ENCODE data around the gene SLC29A1.

The SLC29A1 gene

DNA sequence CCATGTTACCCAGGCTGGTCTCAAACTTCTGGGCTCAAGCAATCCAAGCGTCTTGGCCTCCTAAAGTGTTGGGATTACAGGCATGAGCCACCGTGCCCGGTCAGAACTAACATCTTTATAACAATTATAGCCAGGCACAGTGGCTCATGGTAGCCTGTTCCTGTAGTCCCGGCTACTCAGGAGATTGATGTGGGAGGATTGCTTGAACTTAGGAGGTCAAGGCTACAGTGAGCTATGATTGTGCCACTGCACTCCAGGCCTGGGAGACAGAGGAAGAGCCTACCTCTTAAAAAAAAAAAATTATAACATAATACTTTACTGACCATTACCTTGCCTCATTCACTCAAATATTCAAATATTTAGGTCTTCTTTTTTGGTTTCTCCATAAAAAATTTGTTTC lies 23.5 kb upstream of the SLC29A1 start:
- Mint-ChIP-seq H3K9me3 (no peaks in the 10 kb centered on the region), H3K27me3 (ENCODE audit: low read depth) (peaks cover 3% of the 10 kb centered on the region), H3K4me1 (peaks cover 40% of the 10 kb centered on the region), H3K27ac (no peak overlapping the region), H3K4me3 (no peak overlapping the region), H3K36me3 (ENCODE audit: low read depth) (no peaks in the 10 kb centered on the region)
- TF ChIP-seq, protein P1, sequence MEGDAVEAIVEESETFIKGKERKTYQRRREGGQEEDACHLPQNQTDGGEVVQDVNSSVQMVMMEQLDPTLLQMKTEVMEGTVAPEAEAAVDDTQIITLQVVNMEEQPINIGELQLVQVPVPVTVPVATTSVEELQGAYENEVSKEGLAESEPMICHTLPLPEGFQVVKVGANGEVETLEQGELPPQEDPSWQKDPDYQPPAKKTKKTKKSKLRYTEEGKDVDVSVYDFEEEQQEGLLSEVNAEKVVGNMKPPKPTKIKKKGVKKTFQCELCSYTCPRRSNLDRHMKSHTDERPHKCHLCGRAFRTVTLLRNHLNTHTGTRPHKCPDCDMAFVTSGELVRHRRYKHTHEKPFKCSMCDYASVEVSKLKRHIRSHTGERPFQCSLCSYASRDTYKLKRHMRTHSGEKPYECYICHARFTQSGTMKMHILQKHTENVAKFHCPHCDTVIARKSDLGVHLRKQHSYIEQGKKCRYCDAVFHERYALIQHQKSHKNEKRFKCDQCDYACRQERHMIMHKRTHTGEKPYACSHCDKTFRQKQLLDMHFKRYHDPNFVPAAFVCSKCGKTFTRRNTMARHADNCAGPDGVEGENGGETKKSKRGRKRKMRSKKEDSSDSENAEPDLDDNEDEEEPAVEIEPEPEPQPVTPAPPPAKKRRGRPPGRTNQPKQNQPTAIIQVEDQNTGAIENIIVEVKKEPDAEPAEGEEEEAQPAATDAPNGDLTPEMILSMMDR (IDR thresholded peaks at IDR 0.05; ENCODE audit: unreplicated experiment in 3 of 3) = no peak

DNA sequence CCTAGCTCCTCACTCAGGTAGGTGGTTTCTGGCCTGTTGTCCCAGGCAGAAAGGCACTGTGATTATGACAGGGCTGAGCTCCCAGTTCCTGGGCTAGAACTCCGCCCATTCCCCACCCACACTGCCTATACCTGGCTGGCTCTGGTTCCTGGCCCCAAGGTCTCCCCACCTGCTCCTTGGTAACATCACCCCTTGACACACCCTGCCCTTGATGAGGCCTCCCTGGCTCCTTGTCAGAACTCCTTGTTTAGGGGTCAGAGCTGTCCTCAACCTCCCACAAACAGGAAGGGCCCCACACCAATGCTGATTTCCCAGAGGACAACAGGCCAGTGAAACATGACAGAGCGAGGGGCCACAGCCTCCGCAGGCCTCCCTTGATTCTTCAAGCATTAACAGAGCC lies 22.2 kb upstream of the SLC29A1 start:
- Mint-ChIP-seq H3K9me3 (no peaks in the 10 kb centered on the region), H3K36me3 (ENCODE audit: low read depth) (no peaks in the 10 kb centered on the region), H3K27ac (peak overlapping the region; percentile 63 to 90 (median 78)), H3K4me3 (peak overlapping the region in 1 of 3 experiments; percentile 27), H3K27me3 (ENCODE audit: low read depth) (peaks cover 3% of the 10 kb centered on the region), H3K4me1 (peaks cover 40% of the 10 kb centered on the region)
- TF ChIP-seq, protein P1 (IDR thresholded peaks at IDR 0.05; ENCODE audit: unreplicated experiment in 3 of 3) = no peak

DNA sequence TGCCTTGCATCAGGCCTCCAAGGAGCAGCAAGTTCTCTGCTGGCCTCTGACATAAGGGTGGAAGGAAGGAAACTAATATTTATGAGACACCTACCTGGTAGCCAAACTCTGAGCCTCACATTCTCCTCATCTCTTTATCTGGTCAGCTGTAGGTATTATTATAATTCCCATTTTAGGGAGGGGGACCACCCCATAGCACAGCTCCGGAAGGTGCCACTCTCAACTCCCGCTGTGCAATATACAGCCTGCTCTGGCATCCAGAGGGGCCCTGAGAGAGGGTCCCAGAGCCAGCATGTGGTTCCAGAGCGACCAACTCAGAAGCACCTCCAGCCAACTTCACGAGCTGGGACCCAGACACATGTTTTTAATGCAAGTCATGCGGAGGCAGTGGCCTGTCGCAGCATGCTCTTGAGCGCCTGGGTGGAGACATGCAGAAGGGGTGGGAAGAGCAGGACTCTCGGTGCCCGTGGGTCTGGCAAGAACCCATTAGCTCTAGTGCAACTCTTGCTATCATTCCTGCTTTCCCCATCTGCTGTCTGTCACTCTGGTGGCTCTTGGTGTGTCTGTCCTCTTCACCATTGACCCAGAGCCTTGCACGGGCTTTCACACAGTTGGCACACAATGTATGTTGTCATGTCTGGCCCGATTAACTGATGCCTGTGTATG lies 21.6 kb upstream of the SLC29A1 start:
- TF ChIP-seq, protein P1 (IDR thresholded peaks at IDR 0.05; ENCODE audit: unreplicated experiment in 3 of 3) = no peak

DNA sequence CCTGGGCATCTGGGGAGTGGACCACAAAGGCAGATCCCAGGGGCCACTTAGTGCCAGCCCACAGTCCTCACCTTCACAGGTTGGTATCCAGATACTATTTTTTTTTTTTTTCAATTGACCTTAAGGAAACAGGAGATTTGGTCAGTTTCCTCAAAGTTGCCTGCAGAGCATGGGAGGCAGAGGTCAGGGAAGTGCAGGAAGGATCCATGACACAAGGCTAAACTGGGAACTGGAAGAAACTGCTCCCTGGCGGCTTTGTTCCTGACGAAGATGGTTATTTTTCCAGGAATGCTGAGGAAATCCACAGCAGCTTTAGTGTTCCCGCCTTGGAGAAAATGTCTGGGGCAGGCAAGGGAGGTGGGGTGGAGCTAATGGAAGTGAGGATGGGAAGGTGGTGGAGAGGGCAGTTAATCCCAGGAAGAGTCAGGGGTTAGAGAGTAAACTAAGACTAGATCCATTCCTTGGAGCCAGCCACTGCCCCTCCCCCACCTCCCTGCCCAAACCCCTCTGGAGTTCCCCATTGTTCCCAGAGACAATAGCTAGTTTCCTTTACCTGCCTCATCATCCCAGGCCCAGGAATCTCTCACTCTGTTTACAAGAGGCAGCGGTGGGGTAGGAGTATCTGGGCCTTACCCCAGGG lies 20.9 kb upstream of the SLC29A1 start:
- Mint-ChIP-seq H3K4me3 (no peak overlapping the region), H3K4me1 (peaks cover 46% of the 10 kb centered on the region), H3K36me3 (ENCODE audit: low read depth) (no peaks in the 10 kb centered on the region), H3K27me3 (ENCODE audit: low read depth) (peaks cover 6% of the 10 kb centered on the region), H3K9me3 (no peaks in the 10 kb centered on the region), H3K27ac (peak overlapping the region; percentile 35 to 72 (median 63))
- TF ChIP-seq, protein P1 (IDR thresholded peaks at IDR 0.05; ENCODE audit: unreplicated experiment in 3 of 3) = no peak

More for the DNA sequence above, 21.6 kb upstream of the SLC29A1 start:
- H3K4me1 Mint-ChIP-seq = peaks cover 44% of the 10 kb centered on the region
- peak overlapping the region; percentile 63 to 90 (median 78) for H3K27ac Mint-ChIP-seq
- H3K36me3 Mint-ChIP-seq (ENCODE audit: low read depth) = no peaks in the 10 kb centered on the region
- peaks cover 6% of the 10 kb centered on the region for H3K27me3 Mint-ChIP-seq (ENCODE audit: low read depth)
- H3K9me3 Mint-ChIP-seq = no peaks in the 10 kb centered on the region
- peak overlapping the region in 1 of 3 experiments; percentile 27 for H3K4me3 Mint-ChIP-seq

DNA sequence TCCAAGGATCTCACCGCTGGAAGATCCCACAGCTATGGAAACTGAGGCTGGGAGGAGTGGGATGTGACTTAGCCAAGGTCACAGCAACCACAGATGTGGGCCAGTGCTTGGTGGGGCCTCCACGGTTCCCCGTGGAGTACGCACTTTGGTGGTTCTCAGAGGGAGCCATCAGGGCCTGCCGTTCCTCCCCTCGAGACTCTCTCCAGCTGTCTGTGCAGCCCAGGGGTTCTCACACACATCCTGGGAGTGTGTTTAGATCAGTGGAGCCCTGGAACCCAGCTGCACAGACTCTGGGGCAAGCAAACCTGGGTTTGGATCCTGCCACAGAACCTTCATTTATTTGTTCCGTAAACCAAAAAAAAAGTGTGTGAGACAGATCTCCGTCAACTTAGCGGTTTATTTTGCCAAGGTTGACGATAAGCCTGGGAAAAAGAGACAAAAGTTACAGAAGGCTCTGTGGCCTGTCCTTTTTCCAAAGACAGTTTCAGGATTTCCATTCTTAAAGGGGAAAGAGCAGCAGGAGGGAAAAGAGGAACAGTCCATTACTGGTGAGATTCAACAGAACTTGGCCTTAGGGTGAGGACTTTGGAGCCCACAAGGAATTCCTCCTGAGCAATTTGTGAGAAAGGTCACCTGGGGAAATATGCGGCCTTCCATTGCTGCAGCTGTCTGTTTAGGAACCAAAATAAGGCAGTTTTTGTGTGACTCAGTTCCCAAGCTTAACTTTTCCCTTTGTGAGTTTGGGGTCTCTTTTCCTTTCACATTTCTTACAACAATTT lies 20.2 kb upstream of the SLC29A1 start:
- Mint-ChIP-seq H3K4me1 (peaks cover 47% of the 10 kb centered on the region), H3K4me3 (no peak overlapping the region), H3K9me3 (no peaks in the 10 kb centered on the region), H3K27ac (peak overlapping the region in 2 of 3 experiments; percentile 25 to 49), H3K36me3 (ENCODE audit: low read depth) (no peaks in the 10 kb centered on the region), H3K27me3 (ENCODE audit: low read depth) (peaks cover 6% of the 10 kb centered on the region)
- TF ChIP-seq, protein P1 (IDR thresholded peaks at IDR 0.05; ENCODE audit: unreplicated experiment in 3 of 3) = no peak

Measured in nephron (organoid).